GM19324 (cell line): ENCODE measurements around the gene GRPEL2.

Experiments used
- ATAC-seq: cut with Tn5 transposase; IDR thresholded peaks from one replicate; pipeline ENCODE4 v1.9.1; 2021; ENCODE audit warnings: mild to moderate bottlenecking, moderate library complexity; ENCODE audit not compliant: unreplicated experiment, low FRiP score

Gene GRPEL2

GRCh38 chr5:149345147-149345891, at the start of gene GRPEL2:
Gene GRPEL2, plus strand, starts transcription at chr5:149345499. Its CDS starts 41 bp downstream, at chr5:149345540.
- ATAC-seq: peak; percentile 98

DNA sequence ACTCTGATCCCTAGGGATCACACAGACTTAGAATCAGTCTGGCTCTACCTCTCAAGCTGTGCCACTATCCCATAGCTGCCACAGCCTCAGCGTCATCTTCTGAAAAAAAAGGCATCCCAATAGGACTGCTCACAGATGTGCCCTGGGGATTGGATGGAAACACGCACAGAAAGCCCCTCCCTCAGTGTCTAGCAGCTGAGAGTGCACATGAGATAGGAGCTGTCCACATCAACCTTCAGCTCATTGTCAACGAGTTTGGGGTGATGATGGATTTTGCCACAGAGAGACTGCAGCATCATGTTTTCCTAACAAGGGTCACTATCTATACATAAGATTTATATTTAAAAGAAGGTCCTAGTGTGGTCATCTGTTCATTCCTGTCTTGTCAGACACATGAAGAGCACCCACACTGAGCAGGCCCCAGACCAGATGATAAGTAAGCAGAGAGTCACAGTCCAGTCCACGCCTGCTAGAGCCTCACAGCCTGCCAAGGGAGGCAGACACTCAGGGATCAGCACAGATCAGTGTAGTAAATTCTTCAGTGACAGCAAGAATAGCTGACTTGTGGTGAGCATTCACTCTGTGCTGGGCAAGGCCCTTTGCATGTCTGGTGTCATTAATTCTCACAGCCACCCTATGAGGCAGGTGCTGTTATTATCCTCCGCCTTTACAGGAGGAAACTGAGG, 47.8 kb upstream of the GRPEL2 start:
- ATAC-seq: no peak

GRCh38 chr5:149298163-149298562, 47.1 kb upstream of the GRPEL2 start:
- no peak for ATAC-seq

DNA sequence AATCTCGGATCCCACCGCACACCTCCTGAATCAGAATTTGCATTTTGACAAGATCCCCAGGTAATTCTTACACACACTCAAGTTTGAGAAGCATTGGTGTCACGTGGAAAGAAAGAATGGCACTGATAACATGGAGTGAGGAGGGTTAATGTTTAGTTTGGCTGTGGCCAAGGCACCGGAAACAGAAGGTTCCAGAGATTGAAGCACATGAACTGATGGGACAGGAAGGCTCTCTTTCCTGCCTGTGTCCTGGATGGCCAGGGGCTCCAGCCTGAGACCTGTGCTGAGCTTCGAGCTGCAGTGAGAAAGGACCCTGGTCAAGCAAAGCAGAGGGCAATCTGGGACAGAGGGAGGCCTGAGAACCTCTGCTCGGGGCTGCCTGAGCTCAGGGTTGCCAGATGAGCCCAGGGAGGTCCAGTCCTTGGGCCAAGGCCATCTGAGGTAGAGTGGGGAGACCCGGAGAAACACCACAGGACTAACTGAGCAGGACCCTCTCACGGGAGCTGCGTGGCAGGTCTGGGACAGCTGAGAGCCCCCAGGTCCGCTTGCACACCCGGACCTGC, 46.4 kb upstream of the GRPEL2 start:
- no peak for ATAC-seq

GRCh38 chr5:149299451-149300054, 45.7 kb upstream of the GRPEL2 start:
- ATAC-seq: no peak

GRCh38 chr5:149300441-149300840, 44.9 kb upstream of the GRPEL2 start:
- ATAC-seq: no peak

- no peak for ATAC-seq
These were observed 44.1 kb upstream of the GRPEL2 start for GRCh38 chr5:149301049-149301743.

- no peak for ATAC-seq
These were observed 43.4 kb upstream of the GRPEL2 start for GRCh38 chr5:149301744-149302380.

DNA sequence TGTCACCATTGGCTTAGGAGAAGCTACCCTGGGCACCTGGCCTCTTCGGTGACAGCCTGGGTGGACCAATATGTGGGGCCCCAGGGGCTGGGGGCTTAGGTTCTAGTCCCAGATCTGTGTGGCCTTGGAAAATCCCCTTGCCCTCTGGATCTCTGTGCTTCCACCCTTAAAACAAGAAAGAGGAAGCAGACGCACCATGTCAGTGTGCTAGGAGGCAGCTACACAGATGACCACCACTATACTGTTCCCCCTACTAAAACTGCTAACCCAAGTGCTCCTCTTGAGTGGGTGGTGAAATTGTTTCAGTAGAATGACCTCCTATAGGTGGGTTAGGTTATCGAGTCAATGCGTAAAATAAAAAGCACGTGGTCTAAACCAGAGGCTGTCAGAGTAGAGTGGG, 42.7 kb upstream of the GRPEL2 start:
- ATAC-seq: no peak

GRCh38 chr5:149303210-149303609, 42.1 kb upstream of the GRPEL2 start:
- ATAC-seq: no peak

DNA sequence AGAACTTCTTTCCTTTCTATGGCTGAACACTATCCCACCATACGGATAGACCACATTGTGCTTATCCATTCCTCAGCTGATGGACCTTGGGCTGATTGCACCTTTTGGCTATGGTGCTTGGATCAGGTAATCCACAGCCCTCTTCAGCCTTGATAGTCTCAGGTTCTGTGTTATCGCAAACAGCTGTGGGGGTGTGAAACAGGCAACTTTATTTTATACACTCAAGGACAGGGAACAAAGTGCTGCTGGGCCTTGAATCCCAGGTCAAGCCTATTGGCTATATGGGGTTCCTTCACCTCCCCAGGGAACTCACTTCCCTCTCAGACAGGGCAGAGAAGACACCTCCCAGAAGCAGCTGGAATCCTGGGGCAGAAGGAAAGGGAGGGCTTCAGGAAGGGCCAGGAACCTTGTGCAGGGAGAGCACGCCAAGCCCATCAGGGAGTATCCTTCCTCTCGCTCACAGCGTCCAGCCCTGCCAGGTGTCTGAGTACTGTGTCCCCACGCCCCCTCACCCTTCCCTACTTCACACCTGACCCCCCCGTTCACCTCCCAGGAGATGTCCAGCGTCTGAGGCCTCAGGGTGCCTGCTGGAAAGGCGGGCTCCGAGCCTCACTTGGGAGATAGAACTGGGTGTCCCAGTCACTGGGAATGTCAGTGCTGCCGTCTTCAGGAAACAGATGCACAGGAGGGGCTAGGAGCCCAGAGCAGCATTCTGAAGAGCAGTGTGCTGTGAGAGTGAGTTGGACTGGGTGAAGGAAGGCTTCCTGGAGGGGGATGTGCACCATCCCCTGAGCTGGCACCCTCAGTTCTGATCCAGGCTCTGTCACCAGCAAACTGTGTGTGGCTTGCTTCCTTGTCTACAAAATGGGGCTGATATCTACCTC, 40.9 kb upstream of the GRPEL2 start:
- ATAC-seq: no peak

DNA sequence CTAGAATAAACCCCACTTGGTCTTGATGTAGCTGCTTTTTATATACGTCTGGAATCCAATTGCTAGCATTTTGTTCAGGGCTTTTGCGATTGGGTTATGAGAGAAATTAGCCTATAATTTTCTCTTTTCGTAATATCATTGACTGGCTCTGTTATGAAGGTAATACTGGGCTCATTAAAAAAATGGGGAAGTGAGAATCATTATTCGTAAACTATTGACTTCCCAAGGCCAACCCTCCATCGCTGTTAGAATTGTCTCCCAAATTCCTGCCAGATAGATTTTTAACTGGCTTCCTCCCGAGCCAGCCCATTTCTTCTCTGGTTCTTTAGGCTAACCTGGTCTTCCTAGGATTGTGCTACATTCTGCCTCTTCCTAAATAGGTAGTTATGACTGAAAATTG, 35.9 kb upstream of the GRPEL2 start:
- ATAC-seq: no peak

DNA sequence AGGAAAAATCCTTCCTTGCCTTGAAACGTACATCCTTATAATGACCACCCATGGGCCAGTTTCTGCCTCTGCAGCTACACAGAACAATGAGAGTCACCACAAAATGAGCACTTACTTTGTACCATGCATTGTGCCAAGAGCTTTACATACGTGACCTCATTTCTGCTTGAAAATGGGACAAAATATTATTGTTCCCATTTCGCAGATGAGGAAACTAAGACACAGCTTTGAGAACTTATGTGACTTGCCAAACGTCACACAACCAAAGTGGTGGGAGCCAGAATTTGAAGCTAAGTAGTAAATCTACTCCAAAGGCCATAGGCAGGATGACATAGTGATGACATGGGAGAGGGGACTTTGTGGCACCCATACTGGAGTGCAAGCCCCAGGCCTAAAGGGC, 34.8 kb upstream of the GRPEL2 start:
- no peak for ATAC-seq

GRCh38 chr5:149310947-149311658, 34.2 kb upstream of the GRPEL2 start:
- no peak for ATAC-seq

DNA sequence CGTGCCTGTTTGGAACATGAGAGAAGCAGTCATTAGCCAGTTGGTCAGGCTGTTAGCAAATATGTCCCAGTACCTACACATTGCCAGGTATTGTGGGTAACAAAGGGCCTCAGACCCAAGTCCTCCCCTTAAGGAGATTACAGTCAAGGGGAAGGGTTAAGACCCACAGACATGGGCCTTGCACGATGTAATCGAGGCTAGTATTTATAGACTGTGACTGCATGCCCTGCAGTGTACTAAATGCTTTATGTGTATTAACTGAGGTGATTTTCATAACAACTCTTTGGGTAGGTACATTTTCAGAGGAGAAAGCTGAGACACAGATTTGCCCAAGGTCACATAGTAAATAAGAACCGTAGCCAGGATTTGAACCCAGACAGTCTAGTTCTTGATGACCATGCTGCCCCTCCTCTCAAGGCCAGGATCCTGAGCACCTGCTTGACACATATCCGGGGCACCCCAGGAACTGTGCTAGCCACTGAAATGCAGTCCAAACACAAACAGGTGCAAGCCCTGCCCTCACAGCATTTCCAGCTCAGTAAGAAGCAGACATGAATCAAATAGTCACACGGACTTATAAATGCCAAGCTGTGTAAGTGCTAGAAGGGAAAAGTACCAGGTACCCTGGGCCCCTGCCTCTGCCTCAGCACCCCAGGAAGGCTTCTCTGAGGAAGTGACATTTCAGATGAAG, 32.0 kb upstream of the GRPEL2 start:
- ATAC-seq: no peak

DNA sequence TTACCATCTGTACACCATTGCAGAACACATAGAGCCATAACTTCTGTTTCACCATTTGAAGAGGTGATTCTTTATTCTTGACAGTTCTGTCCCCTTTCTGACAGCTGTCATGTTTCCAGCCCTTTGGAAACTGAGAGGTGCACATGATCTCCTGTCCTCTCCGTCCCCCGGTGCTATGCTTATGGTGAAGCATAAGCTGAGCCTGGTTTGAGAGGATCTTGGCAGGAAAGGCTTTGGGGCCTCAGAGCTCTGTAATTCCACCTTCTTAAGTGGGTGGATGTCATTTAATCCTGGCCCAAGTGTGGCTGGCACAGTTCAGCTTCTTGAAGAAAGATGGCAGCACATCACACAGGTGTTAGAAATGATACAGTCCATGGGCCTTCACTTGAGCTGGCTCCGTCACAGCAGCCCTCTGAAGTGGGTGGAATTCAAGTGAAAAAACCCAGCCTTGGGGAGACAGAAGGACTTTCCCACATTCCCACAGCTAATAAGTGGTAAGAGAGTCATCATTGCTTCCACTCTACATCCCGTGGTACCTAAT, 30.7 kb upstream of the GRPEL2 start:
- ATAC-seq: no peak

- no peak for ATAC-seq
These were observed 29.5 kb upstream of the GRPEL2 start for GRCh38 chr5:149315753-149316152.
